ENCODE data around the gene EPHB1.

Gene EPHB1

GRCh38 chr3:134872440-134873388 lies 77.7 kb downstream of the EPHB1 start:
- H3K4me3 ChIP-seq (ENCODE audit: low read length in 2 of 2) = no peak overlapping the region
- no peak overlapping the region for H3K14ac ChIP-seq (ENCODE audit: low read length)
- H3K23ac ChIP-seq (ENCODE audit: low read depth, low read length, poor library complexity) = no peak overlapping the region
- H2BK120ac ChIP-seq (ENCODE audit: low read depth, low read length) = no peak overlapping the region
- H3K27ac ChIP-seq (replicated peaks; ENCODE audit: low read length) = no peak overlapping the region
- no peak overlapping the region for H4K91ac ChIP-seq (ENCODE audit: low read depth, low read length, poor library complexity)
- no peak overlapping the region for H2BK5ac ChIP-seq (ENCODE audit: low read length)
- H3K9ac ChIP-seq (ENCODE audit: low read depth, low read length, poor library complexity) = no peak overlapping the region
- no peak overlapping the region for H4K8ac ChIP-seq (ENCODE audit: low read depth, low read length)
- H3K4me1 ChIP-seq (ENCODE audit: control insufficient read depth in 2 of 2, insufficient read depth in 1 of 2, low read depth in 1 of 2, low read length in 2 of 2) = peaks cover 0 to 3% of the 10 kb centered on the region in 2 donors
- H3K27me3 ChIP-seq (ENCODE audit: control insufficient read depth in 3 of 3, insufficient read depth in 3 of 3, low read depth in 1 of 3, low read length in 3 of 3) = no peaks in the 10 kb centered on the region
- H3K4ac ChIP-seq (ENCODE audit: low read length) = no peak overlapping the region
- H3K18ac ChIP-seq (ENCODE audit: low read length) = no peak overlapping the region
- peaks cover 5% of the 10 kb centered on the region for H3K79me1 ChIP-seq (ENCODE audit: low read depth, low read length)
- H2AK5ac ChIP-seq (ENCODE audit: low read depth, low read length) = no peak overlapping the region
- H3K4me2 ChIP-seq (ENCODE audit: insufficient read depth, low read length, poor library complexity, severe bottlenecking) = no peak overlapping the region
- no peak overlapping the region for H2AFZ ChIP-seq (ENCODE audit: low read length)
- H3K36me3 ChIP-seq (replicated peaks in 1 of 2; ENCODE audit: control insufficient read depth in 2 of 2, insufficient read depth in 2 of 2, low read length in 2 of 2) = no peaks in the 10 kb centered on the region
- DNase-seq (ENCODE audit: low spot score) = no peak
- H2BK15ac ChIP-seq (ENCODE audit: low read length) = no peak overlapping the region
- H3K9me3 ChIP-seq (replicated peaks in 1 of 2; ENCODE audit: control insufficient read depth in 2 of 2, insufficient read depth in 1 of 2, low read depth in 1 of 2, low read length in 2 of 2) = no peaks in the 10 kb centered on the region
- no CpG with 5 or more reads among the region's 8 CpGs for WGBS, 2 donors (ENCODE audit: extremely low coverage in 2 of 2, insufficient read length in 2 of 2, insufficient replicate concordance in 1 of 2)
- H2BK12ac ChIP-seq (ENCODE audit: low read length) = no peak overlapping the region

- Histone ChIP-seq H3K4me2 (ENCODE audit: insufficient read depth, low read length, poor library complexity, severe bottlenecking) (no peak overlapping the region), H2BK15ac (ENCODE audit: low read length) (no peak overlapping the region)
- WGBS, 2 donors (ENCODE audit: extremely low coverage in 2 of 2, insufficient read length in 2 of 2, insufficient replicate concordance in 1 of 2) = no CpG with 5 or more reads among the region's 1 CpG
Measured at GRCh38 chr3:134873789-134874188, 78.7 kb downstream of the EPHB1 start.

GRCh38 chr3:134874737-134875413 lies 79.8 kb downstream of the EPHB1 start:
- Histone ChIP-seq H2BK15ac (ENCODE audit: low read length) (no peak overlapping the region), H2BK120ac (ENCODE audit: low read depth, low read length) (no peak overlapping the region), H4K8ac (ENCODE audit: low read depth, low read length) (no peak overlapping the region), H3K9ac (ENCODE audit: low read depth, low read length, poor library complexity) (no peak overlapping the region), H3K27ac (replicated peaks; ENCODE audit: low read length) (no peak overlapping the region), H3K4ac (ENCODE audit: low read length) (no peak overlapping the region), H2AFZ (ENCODE audit: low read length) (no peak overlapping the region), H3K18ac (ENCODE audit: low read length) (no peak overlapping the region), H4K91ac (ENCODE audit: low read depth, low read length, poor library complexity) (no peak overlapping the region), H3K23ac (ENCODE audit: low read depth, low read length, poor library complexity) (no peak overlapping the region), H2BK12ac (ENCODE audit: low read length) (no peak overlapping the region), H3K4me2 (ENCODE audit: insufficient read depth, low read length, poor library complexity, severe bottlenecking) (no peak overlapping the region), H3K27me3 (ENCODE audit: control insufficient read depth in 3 of 3, insufficient read depth in 3 of 3, low read depth in 1 of 3, low read length in 3 of 3) (no peaks in the 10 kb centered on the region), H3K9me3 (replicated peaks in 1 of 2; ENCODE audit: control insufficient read depth in 2 of 2, insufficient read depth in 1 of 2, low read depth in 1 of 2, low read length in 2 of 2) (no peaks in the 10 kb centered on the region), H3K4me1 (ENCODE audit: control insufficient read depth in 2 of 2, insufficient read depth in 1 of 2, low read depth in 1 of 2, low read length in 2 of 2) (peaks cover 0 to 3% of the 10 kb centered on the region in 2 donors), H2BK5ac (ENCODE audit: low read length) (no peak overlapping the region), H3K4me3 (ENCODE audit: low read length in 2 of 2) (no peak overlapping the region), H3K79me1 (ENCODE audit: low read depth, low read length) (peaks cover 5% of the 10 kb centered on the region), H2AK5ac (ENCODE audit: low read depth, low read length) (no peak overlapping the region), H3K14ac (ENCODE audit: low read length) (no peak overlapping the region), H3K36me3 (replicated peaks in 1 of 2; ENCODE audit: control insufficient read depth in 2 of 2, insufficient read depth in 2 of 2, low read length in 2 of 2) (no peaks in the 10 kb centered on the region)
- whole genome bisulfite sequencing, 2 donors (ENCODE audit: extremely low coverage in 2 of 2, insufficient read length in 2 of 2, insufficient replicate concordance in 1 of 2) = no CpG with 5 or more reads among the region's 10 CpGs
- no peak for DNase-seq (ENCODE audit: low spot score)

More at GRCh38 chr3:134873789-134874188, 78.7 kb downstream of the EPHB1 start:
- Histone ChIP-seq H2BK12ac (ENCODE audit: low read length) (no peak overlapping the region), H3K18ac (ENCODE audit: low read length) (no peak overlapping the region), H3K79me1 (ENCODE audit: low read depth, low read length) (peaks cover 5% of the 10 kb centered on the region), H2BK5ac (ENCODE audit: low read length) (no peak overlapping the region), H3K36me3 (replicated peaks in 1 of 2; ENCODE audit: control insufficient read depth in 2 of 2, insufficient read depth in 2 of 2, low read length in 2 of 2) (no peaks in the 10 kb centered on the region), H2AK5ac (ENCODE audit: low read depth, low read length) (no peak overlapping the region), H3K23ac (ENCODE audit: low read depth, low read length, poor library complexity) (no peak overlapping the region), H3K4me1 (ENCODE audit: control insufficient read depth in 2 of 2, insufficient read depth in 1 of 2, low read depth in 1 of 2, low read length in 2 of 2) (peaks cover 0 to 3% of the 10 kb centered on the region in 2 donors), H3K27ac (replicated peaks; ENCODE audit: low read length) (no peak overlapping the region), H2BK120ac (ENCODE audit: low read depth, low read length) (no peak overlapping the region), H3K9me3 (replicated peaks in 1 of 2; ENCODE audit: control insufficient read depth in 2 of 2, insufficient read depth in 1 of 2, low read depth in 1 of 2, low read length in 2 of 2) (no peaks in the 10 kb centered on the region), H3K27me3 (ENCODE audit: control insufficient read depth in 3 of 3, insufficient read depth in 3 of 3, low read depth in 1 of 3, low read length in 3 of 3) (no peaks in the 10 kb centered on the region), H2AFZ (ENCODE audit: low read length) (no peak overlapping the region), H4K91ac (ENCODE audit: low read depth, low read length, poor library complexity) (no peak overlapping the region), H3K9ac (ENCODE audit: low read depth, low read length, poor library complexity) (no peak overlapping the region), H4K8ac (ENCODE audit: low read depth, low read length) (no peak overlapping the region), H3K14ac (ENCODE audit: low read length) (no peak overlapping the region), H3K4ac (ENCODE audit: low read length) (no peak overlapping the region), H3K4me3 (ENCODE audit: low read length in 2 of 2) (no peak overlapping the region)
- no peak for DNase-seq (ENCODE audit: low spot score)

GRCh38 chr3:134876836-134877235 lies 81.8 kb downstream of the EPHB1 start:
- Histone ChIP-seq H3K4ac (ENCODE audit: low read length) (no peak overlapping the region), H3K14ac (ENCODE audit: low read length) (no peak overlapping the region), H4K8ac (ENCODE audit: low read depth, low read length) (no peak overlapping the region), H2BK120ac (ENCODE audit: low read depth, low read length) (no peak overlapping the region), H3K9ac (ENCODE audit: low read depth, low read length, poor library complexity) (no peak overlapping the region), H3K27ac (replicated peaks; ENCODE audit: low read length) (no peak overlapping the region), H3K9me3 (replicated peaks in 1 of 2; ENCODE audit: control insufficient read depth in 2 of 2, insufficient read depth in 1 of 2, low read depth in 1 of 2, low read length in 2 of 2) (no peaks in the 10 kb centered on the region), H3K36me3 (replicated peaks in 1 of 2; ENCODE audit: control insufficient read depth in 2 of 2, insufficient read depth in 2 of 2, low read length in 2 of 2) (no peaks in the 10 kb centered on the region), H3K18ac (ENCODE audit: low read length) (no peak overlapping the region), H2BK12ac (ENCODE audit: low read length) (no peak overlapping the region), H2AFZ (ENCODE audit: low read length) (no peak overlapping the region), H4K91ac (ENCODE audit: low read depth, low read length, poor library complexity) (no peak overlapping the region), H3K79me1 (ENCODE audit: low read depth, low read length) (peaks cover 5% of the 10 kb centered on the region), H3K4me3 (ENCODE audit: low read length in 2 of 2) (no peak overlapping the region), H3K23ac (ENCODE audit: low read depth, low read length, poor library complexity) (no peak overlapping the region), H3K27me3 (ENCODE audit: control insufficient read depth in 3 of 3, insufficient read depth in 3 of 3, low read depth in 1 of 3, low read length in 3 of 3) (no peaks in the 10 kb centered on the region), H2AK5ac (ENCODE audit: low read depth, low read length) (no peak overlapping the region), H2BK5ac (ENCODE audit: low read length) (no peak overlapping the region), H2BK15ac (ENCODE audit: low read length) (no peak overlapping the region), H3K4me2 (ENCODE audit: insufficient read depth, low read length, poor library complexity, severe bottlenecking) (no peak overlapping the region), H3K4me1 (ENCODE audit: control insufficient read depth in 2 of 2, insufficient read depth in 1 of 2, low read depth in 1 of 2, low read length in 2 of 2) (peaks cover 0 to 3% of the 10 kb centered on the region in 2 donors)
- no peak for DNase-seq (ENCODE audit: low spot score)
- WGBS, 2 donors (ENCODE audit: extremely low coverage in 2 of 2, insufficient read length in 2 of 2, insufficient replicate concordance in 1 of 2) = no CpG with 5 or more reads among the region's 2 CpGs
